Measurements from ENCODE around the gene NPPB.

The NPPB gene

GRCh38 chr1:11837767-11838348 is 20.9 kb downstream of the NPPB start:
- no peak overlapping the region for H3K4me2 ChIP-seq (ENCODE audit: low read length)
- no peaks in the 10 kb centered on the region for H3K27me3 ChIP-seq (ENCODE audit: control insufficient read depth, low read length)
- H3K79me2 ChIP-seq (ENCODE audit: control insufficient read depth, low read length), result no peaks in the 10 kb centered on the region
- TF ChIP-seq EZH2phosphoT487 (IDR thresholded peaks at IDR 0.05; ENCODE audit: borderline replicate concordance, low read length) (no peak), CTCF (IDR thresholded peaks at IDR 0.05; ENCODE audit: low read depth, low read length, poor library complexity, severe bottlenecking) (no peak)
- H3K36me3 ChIP-seq (ENCODE audit: control insufficient read depth, low read length), result peaks cover 94% of the 10 kb centered on the region
- peaks cover 37% of the 10 kb centered on the region for H3K4me1 ChIP-seq (ENCODE audit: control insufficient read depth, low read length)
- H3F3A ChIP-seq (ENCODE audit: control insufficient read depth, insufficient read depth), result peaks cover 11% of the 10 kb centered on the region
- no peak overlapping the region for H3K27ac ChIP-seq (ENCODE audit: low read depth, low read length)
- H3K9me2 ChIP-seq (replicated peaks; ENCODE audit: control insufficient read depth, low read length), result no peaks in the 10 kb centered on the region
- H3K4me3 ChIP-seq (ENCODE audit: low read length), result no peak overlapping the region
- H3K9me3 ChIP-seq (ENCODE audit: control insufficient read depth, insufficient read depth, low read length), result no peaks in the 10 kb centered on the region
- H4K20me1 ChIP-seq (ENCODE audit: control insufficient read depth, insufficient read depth, low read depth, low read length), result no peaks in the 10 kb centered on the region; the same call in 1 of the 2 replicates

DNA sequence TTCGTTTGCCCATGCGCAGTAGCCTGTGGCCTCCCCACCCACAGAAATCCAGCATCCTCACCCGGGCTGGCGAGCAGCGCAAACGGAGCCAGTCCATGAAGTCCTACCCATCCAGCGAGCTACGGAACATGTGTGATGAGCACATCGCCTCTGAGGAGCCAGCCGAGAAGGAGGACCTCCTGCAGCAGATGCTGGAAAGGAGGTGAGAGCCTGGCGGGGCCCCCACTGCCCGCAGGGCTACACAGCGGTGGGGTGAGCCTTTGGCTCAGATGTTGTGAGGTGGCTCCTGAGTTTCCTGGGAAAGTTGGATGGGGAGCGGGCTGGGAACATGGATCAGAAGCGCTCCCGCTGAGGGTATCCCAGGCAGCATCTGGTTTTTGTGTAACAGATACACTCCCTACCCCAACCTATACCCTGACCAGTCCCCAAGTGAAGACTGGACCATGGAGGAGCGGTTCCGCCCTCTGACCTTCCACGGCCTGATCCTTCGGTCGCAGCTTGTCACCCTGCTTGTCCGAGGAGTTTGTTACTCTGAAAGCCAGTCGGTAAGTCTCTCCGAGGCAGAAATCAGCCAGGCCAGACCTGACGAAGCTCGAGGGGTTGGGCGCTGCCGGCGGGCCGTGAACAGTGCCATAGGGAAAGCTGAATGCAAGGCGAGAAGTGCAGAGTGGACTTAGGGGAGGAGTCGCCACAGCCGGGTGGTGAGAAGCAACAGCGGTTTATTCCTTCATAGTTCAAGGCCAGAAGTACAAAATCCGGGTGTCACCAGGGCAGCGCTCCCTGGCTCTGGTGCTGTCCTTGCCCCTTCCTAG is 21.6 kb downstream of the NPPB start:
- H3K4me1 ChIP-seq (ENCODE audit: control insufficient read depth, low read length), result peaks cover 30% of the 10 kb centered on the region
- no peak overlapping the region for H3K27ac ChIP-seq (ENCODE audit: low read depth, low read length)
- no peak overlapping the region for H3K4me2 ChIP-seq (ENCODE audit: low read length)
- no peaks in the 10 kb centered on the region for H3K9me3 ChIP-seq (ENCODE audit: control insufficient read depth, insufficient read depth, low read length)
- H3F3A ChIP-seq (ENCODE audit: control insufficient read depth, insufficient read depth), result peaks cover 7% of the 10 kb centered on the region
- TF ChIP-seq EZH2phosphoT487 (IDR thresholded peaks at IDR 0.05; ENCODE audit: borderline replicate concordance, low read length) (no peak), CTCF (IDR thresholded peaks at IDR 0.05; ENCODE audit: low read depth, low read length, poor library complexity, severe bottlenecking) (no peak)
- H3K4me3 ChIP-seq (ENCODE audit: low read length), result no peak overlapping the region
- no peaks in the 10 kb centered on the region for H3K27me3 ChIP-seq (ENCODE audit: control insufficient read depth, low read length)
- H4K20me1 ChIP-seq (ENCODE audit: control insufficient read depth, insufficient read depth, low read depth, low read length), result no peaks in the 10 kb centered on the region; the same call in 1 of the 2 replicates
- H3K9me2 ChIP-seq (replicated peaks; ENCODE audit: control insufficient read depth, low read length), result no peaks in the 10 kb centered on the region
- no peaks in the 10 kb centered on the region for H3K79me2 ChIP-seq (ENCODE audit: control insufficient read depth, low read length)
- H3K36me3 ChIP-seq (ENCODE audit: control insufficient read depth, low read length), result peaks cover 97% of the 10 kb centered on the region

DNA sequence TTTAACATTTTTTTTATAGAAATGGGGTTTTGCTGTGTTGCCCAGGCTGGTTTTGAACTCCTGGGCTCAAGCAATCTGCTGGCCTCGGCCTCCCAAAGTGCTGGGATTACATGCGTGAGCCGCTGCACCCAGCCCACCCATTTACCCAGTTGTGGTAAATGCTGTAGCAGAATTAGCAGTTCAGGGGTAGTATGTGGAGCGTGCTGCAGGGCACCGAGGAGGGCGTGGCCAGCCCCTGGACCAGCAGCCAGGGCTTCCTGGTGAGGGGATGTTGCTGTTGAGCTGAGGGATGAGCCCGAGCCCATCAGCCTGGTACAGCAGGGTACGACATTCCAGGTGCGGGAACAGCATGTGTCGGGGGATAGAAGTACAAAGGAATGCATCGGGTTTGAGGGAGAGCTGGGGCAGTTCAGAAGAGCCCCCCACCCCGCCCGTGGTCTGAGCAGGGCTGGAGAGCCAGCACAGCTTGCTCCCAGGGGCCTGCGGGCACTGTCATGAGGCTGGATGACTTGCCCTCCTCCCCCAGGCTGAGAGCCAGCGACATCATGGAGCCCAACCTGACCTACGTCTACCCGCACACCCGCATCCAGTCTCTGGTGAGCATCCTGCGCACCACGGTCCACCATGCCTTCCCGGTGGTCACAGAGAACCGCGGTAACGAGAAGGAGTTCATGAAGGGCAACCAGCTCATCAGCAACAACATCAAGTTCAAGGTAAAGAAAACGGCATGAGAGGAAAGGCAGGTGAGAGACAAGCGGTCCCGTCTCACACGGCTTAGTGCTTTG is 23.1 kb downstream of the NPPB start:
- TF ChIP-seq CTCF (IDR thresholded peaks at IDR 0.05; ENCODE audit: low read depth, low read length, poor library complexity, severe bottlenecking) (no peak), EZH2phosphoT487 (IDR thresholded peaks at IDR 0.05; ENCODE audit: borderline replicate concordance, low read length) (no peak)
- H3K27ac ChIP-seq (ENCODE audit: low read depth, low read length), result no peak overlapping the region
- peaks cover 95% of the 10 kb centered on the region for H3K36me3 ChIP-seq (ENCODE audit: control insufficient read depth, low read length)
- H3K4me3 ChIP-seq (ENCODE audit: low read length), result no peak overlapping the region
- H3K4me2 ChIP-seq (ENCODE audit: low read length), result no peak overlapping the region
- H3K9me2 ChIP-seq (replicated peaks; ENCODE audit: control insufficient read depth, low read length), result no peaks in the 10 kb centered on the region
- no peaks in the 10 kb centered on the region for H3K79me2 ChIP-seq (ENCODE audit: control insufficient read depth, low read length)
- no peaks in the 10 kb centered on the region; the same call in 1 of the 2 replicates for H4K20me1 ChIP-seq (ENCODE audit: control insufficient read depth, insufficient read depth, low read depth, low read length)
- no peaks in the 10 kb centered on the region; the same call in 1 of the 2 replicates for H3F3A ChIP-seq (ENCODE audit: control insufficient read depth, insufficient read depth)
- peaks cover 15% of the 10 kb centered on the region for H3K4me1 ChIP-seq (ENCODE audit: control insufficient read depth, low read length)
- no peaks in the 10 kb centered on the region for H3K27me3 ChIP-seq (ENCODE audit: control insufficient read depth, low read length)
- no peaks in the 10 kb centered on the region for H3K9me3 ChIP-seq (ENCODE audit: control insufficient read depth, insufficient read depth, low read length)
